GM12864 (cell line): ENCODE results near the gene CCDC167.
"Not testable (repeated sequence)": the region's sequence is repeated elsewhere in the genome, so short reads cannot be mapped to it uniquely, and the experiment has no call there.

Experiments used
- DNase-seq: peaks from one replicate; pipeline ENCODE4 v3.0.0-alpha.2; 2011; ENCODE audit warnings: low read depth
- H3K4me3 ChIP-seq: 2 replicates; pipeline ENCODE4 v1.5.1; 2011; ENCODE audit warnings: mild to moderate bottlenecking, low read depth, low read length, control low read depth
- TF ChIP-seq, protein P1 (sequence below): IDR thresholded peaks from 2 replicates; pipeline ENCODE4 v1.5.1; 2011; ENCODE audit warnings: low read depth, mild to moderate bottlenecking, moderate library complexity, low read length, control low read depth, inconsistent platforms; ENCODE audit errors: missing control alignments

Gene CCDC167

DNA sequence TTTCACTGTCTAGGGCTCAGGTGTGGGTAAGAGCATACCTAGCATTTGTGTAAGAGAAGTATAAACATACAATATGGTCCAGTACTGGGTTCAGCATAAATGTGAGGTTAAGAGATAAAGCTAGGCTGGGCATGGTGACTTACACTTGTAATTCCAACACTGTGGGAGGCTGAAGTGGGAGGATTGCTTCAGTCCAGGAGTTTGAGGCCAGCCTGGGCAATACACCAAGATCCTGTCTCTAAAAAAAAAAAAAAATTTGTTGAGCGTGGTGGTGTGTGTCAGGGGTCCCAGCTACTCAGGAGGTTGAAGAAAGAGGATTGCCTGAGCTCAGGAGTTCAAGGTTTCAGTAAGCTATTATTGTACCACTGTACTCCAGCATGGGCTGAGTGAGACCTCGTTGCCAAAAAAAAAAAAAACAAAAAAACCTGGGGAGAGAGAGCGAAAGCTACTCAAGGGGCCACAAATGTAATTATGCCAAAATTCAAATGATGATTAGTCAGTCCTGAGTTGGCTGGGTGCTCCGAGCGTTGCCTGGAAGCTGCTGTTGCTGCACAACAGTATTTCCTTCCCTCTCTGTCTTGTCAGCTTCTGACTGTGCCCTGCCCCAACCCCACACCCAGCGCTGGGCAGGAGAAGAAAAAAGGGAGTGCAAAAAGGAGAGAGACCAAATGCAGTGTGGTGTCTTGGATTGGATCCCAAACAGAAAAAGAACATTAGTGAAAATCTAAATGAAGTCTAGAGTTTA, 42.7 kb downstream of the CCDC167 start:
- H3K4me3 ChIP-seq: no peak overlapping the region
- TF ChIP-seq, protein P1, sequence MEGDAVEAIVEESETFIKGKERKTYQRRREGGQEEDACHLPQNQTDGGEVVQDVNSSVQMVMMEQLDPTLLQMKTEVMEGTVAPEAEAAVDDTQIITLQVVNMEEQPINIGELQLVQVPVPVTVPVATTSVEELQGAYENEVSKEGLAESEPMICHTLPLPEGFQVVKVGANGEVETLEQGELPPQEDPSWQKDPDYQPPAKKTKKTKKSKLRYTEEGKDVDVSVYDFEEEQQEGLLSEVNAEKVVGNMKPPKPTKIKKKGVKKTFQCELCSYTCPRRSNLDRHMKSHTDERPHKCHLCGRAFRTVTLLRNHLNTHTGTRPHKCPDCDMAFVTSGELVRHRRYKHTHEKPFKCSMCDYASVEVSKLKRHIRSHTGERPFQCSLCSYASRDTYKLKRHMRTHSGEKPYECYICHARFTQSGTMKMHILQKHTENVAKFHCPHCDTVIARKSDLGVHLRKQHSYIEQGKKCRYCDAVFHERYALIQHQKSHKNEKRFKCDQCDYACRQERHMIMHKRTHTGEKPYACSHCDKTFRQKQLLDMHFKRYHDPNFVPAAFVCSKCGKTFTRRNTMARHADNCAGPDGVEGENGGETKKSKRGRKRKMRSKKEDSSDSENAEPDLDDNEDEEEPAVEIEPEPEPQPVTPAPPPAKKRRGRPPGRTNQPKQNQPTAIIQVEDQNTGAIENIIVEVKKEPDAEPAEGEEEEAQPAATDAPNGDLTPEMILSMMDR: no peak
- no peak for DNase-seq

DNA sequence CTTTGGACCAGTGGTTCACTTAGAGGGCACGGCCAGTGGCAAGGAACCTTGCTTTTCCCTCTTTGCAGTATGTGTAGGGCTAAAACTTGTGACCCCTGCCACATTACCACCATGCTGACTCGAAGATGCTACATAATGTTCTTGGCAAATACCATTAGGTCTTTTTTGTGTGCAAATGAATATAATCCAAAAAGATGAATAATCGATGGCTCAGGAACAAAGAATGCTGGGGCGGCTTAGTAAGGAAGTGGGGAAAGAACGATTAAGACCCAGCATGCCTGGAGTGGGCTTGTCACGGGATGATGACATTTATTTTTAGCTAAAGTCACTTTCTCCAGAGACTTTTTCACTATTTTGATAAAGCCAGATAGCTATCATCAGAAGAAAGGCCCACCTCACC, 43.6 kb downstream of the CCDC167 start:
- DNase-seq: no peak
- TF ChIP-seq, protein P1: no peak
- H3K4me3 ChIP-seq: no peak overlapping the region

DNA sequence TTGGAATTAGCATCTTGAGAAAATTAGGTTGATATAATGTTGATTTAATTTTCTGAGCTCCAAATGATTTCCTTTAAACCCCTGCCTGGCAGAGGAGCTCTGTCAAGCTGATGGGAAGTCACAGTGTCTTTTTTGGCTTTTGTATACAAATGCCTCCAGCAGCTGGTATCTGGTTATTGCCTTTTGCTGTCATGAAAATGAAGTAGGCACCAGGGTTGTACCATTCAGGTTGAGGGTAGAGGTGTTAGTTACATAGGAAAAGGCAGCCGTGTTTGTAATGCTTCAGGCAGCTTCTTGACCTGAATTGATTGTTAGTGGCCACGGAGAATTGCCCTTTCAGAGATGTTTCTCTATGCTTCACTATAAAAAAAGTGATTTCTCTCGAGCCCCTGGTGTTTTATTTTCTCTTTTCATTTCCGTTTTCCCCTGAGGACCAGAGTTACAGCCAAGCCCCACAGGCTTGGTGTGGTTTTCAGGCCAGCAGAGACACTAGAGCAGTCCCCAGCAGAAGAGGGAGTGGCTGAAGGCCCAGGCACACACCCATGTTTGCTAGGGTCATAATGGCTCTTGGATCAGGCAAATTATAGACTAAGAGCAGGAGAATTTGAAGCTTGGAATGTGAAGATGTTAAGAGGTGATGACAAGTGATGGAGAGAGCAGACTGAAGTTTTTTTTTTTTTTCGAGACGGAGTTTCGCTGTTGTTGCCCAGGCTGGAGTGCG, 45.1 kb downstream of the CCDC167 start:
- DNase-seq: no peak
- TF ChIP-seq, protein P1: no peak
- H3K4me3 ChIP-seq: no peak overlapping the region

DNA sequence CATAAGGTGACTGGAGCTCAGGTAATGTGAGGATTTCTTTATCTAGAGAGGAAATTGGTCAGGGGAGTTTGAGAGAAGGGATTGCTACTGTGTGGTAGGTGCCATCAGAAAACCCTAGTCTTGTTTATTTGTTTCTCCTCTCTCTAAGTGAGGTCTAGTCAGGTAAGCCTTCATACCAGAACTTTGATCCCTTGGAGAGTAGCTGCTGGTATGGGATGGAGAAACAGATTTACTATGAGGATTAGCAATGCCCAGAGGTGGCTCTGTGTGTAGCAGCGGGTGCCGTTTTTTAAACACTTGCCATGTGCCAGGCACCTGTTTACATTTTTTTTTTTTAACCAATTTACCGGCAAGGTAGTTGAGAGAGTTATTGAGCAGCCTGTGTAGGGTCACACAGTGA, 47.2 kb downstream of the CCDC167 start:
- TF ChIP-seq, protein P1: no peak
- no peak overlapping the region for H3K4me3 ChIP-seq
- DNase-seq: no peak

DNA sequence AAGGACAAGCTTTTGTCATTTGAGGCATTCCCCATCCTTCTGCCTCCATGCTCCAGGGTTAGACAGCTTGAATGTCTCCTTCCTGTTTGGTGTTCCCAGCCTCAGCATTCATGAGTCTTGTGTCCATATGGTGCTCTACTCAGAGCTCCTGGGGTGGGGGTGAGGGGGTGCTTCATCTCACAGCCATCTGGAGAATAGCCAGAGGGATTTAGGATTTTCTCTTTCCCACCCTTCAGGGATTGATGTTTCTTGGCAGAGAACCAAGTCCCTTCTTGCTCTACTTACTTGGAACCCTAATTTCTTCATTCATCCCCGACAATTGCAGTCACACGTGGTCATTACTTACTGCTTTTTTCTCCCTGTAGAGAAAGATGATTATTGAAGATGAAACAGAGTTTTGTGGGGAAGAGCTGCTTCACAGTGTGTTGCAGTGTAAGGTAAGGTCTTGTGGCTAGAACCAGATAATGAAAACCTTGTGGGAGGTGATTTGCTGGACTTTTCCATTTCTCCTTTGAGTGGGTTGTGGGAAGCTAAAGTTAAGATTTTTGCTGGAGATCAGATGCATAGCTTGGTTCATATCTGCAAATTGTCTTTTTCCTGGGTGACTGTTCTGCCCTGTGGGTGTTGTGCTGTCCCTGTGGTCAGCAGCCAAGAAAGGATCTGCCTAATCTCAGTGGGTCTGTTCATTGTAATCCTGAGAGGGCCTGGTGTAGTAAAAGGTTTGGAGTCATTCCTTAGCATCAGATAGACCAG, 48.1 kb downstream of the CCDC167 start:
- no peak overlapping the region for H3K4me3 ChIP-seq
- TF ChIP-seq, protein P1: no peak
- DNase-seq: no peak

DNA sequence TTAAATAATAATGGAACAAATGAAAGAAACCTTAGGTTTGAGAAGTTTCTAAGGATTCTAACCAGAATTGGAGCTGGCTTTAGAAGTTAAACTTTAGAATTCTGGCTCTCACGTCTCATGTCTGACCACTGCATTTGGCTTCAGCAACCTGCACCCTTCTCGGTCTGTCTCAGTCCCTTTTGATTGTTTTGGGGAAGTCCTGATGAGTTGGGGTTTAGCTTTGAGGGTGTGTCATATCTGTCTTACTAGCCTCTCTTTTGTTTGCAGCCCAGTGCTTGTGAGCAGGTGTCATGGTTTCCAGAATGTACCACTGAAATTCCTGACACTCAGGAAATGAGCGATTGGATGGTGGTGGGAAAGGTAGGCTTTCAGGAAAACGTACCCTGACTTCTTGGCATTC, 49.7 kb downstream of the CCDC167 start:
- H3K4me3 ChIP-seq: no peak overlapping the region
- no peak for DNase-seq
- TF ChIP-seq, protein P1: no peak

DNA sequence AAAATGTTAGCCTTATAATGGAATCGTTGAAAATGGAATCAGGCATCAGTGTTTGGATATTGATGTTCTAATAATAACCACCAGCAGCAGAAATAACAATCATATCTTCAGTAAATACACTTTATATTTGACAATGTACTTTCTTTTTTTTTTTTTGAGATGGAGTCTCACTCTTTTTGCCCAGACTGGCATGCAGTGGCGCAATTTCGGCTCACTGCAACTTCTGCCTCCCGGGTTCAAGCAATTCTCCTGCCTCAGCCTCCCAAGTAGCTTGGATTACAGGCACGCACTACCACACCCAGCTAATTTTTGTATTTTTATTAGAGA, 56.5 kb downstream of the CCDC167 start:
- not testable (repeated sequence) for H3K4me3 ChIP-seq, DNase-seq
